Right lung (tissue), 5 donors: ENCODE measurements around the gene FCHO2. TPM values are rescaled to one million over a fixed set of nuclear protein-coding genes. Genes with fewer than 3 reads are reported as not detected.

ENCODE experiments used
- DNase-seq, 2 donors: peaks; one replicate each; pipeline ENCODE4 v3.0.0-alpha.2; 2013
- polyA plus RNA-seq, 5 donors: library from polyadenylated mRNA; unstranded; fragments of 120-200 nt; gene quantifications; one replicate each; pipeline versions ENCODE4 v1.2.1 to v1.2.3, GENCODE V29; 2013; ENCODE audit warnings: inconsistent platforms in 1 of 5, low replicate concordance in 1 of 5; ENCODE audit not compliant: insufficient read length in 5 of 5, insufficient read depth in 1 of 5

FCHO2 gene
- polyA plus RNA-seq, 5 donors, result 18.7 to 34.2 (median 29.4) TPM

GRCh38 chr5:73132759-73133158 lies 176.9 kb downstream of the FCHO2 start:
- no peak for DNase-seq

- DNase-seq, result no peak
Observed at GRCh38 chr5:73135021-73135420, 179.2 kb downstream of the FCHO2 start.

- DNase-seq, result no peak
Observed at GRCh38 chr5:73135429-73136054, 179.7 kb downstream of the FCHO2 start.

- DNase-seq, result no peak
Observed at GRCh38 chr5:73136055-73136562, 180.3 kb downstream of the FCHO2 start.

- no peak for DNase-seq
Observed at GRCh38 chr5:73137563-73138530, 182.0 kb downstream of the FCHO2 start.

GRCh38 chr5:73139485-73139884 lies 183.6 kb downstream of the FCHO2 start:
- no peak for DNase-seq

Other genes starting within 250 kb of the FCHO2 start
- gene TNPO1, start 139.4 kb upstream of the FCHO2 start, polyA plus RNA-seq, result 10 to 100 TPM; 49.2 to 97.1 (median 88.9) TPM
- gene TMEM171, start 164.5 kb downstream of the FCHO2 start, polyA plus RNA-seq, result under 1 TPM in 3 of 5 donors, not detected in 2; 0.12 to 0.14 (median 0.12) TPM
- gene TMEM174, start 217.2 kb downstream of the FCHO2 start, polyA plus RNA-seq, result not detected